Measurements from ENCODE around the gene CST11. TPM values are rescaled to one million over a fixed set of nuclear protein-coding genes. Genes with fewer than 3 reads are reported as not detected.

The CST11 gene
- total and polyA plus RNA-seq, 9 of the 15 experiments (the other 6 are each of a cell fraction or from before 2014, with no cell fraction given), result not detected

GRCh38 chr20:23454816-23455215, 2.1 kb upstream of the CST11 start:
- FAIRE-seq, result no peak
- Histone ChIP-seq H3K79me2 (ENCODE audit: control insufficient read depth, insufficient read depth, low read length) (no peaks in the 10 kb centered on the region), H3K4me1 (replicated peaks in 1 of 2; ENCODE audit: control insufficient read depth in 2 of 2, insufficient read depth in 2 of 2, low read length in 2 of 2) (no peaks in the 10 kb centered on the region), H3K4me2 (ENCODE audit: insufficient read depth, low read length) (no peak overlapping the region), H3K27me3 (ENCODE audit: control insufficient read depth in 2 of 2, insufficient read depth in 2 of 2, low read length in 2 of 2) (peaks cover 0 to 44% of the 10 kb centered on the region in 2 experiments; a peak in 4 of 5 replicates), H3K9ac (ENCODE audit: insufficient read depth in 1 of 2, low read depth in 2 of 2, low read length in 2 of 2) (no peak overlapping the region), H3K9me1 (ENCODE audit: control insufficient read depth, insufficient read depth, low read length) (no peaks in the 10 kb centered on the region), H2AFZ (ENCODE audit: low read depth, low read length) (no peak overlapping the region), H3K27ac (ENCODE audit: extremely low read depth, low read depth, low read length) (no peak overlapping the region), H4K20me1 (replicated peaks; ENCODE audit: control insufficient read depth, insufficient read depth, low read length) (no peaks in the 10 kb centered on the region), H3K9me3 (replicated peaks; ENCODE audit: control insufficient read depth, insufficient read depth, low read depth, low read length) (no peaks in the 10 kb centered on the region), H3K4me3 (no peak overlapping the region), H3K36me3 (ENCODE audit: control insufficient read depth, insufficient read depth, low read length) (no peaks in the 10 kb centered on the region)
- DNase-seq (ENCODE audit: extremely low read depth in 1 of 4, low spot score in 3 of 4), result no peak
- ATAC-seq, result no peak
- intact Hi-C loops (cut with micrococcal nuclease) (no loop called here), in situ Hi-C loops (cut with MboI) (no loop called here)
- BruUV-seq (replicated peaks), result no TSS peak
- 0% methylated on average over 1 of the region's 1 CpG for WGBS (ENCODE audit: insufficient coverage, low coverage, missing lambda C conversion rate)
- POLR2A ChIA-PET, result no interaction called here
- CTCF ChIA-PET (ENCODE audit: low intra/inter-chr PET ratio), result no interaction called here
- TF ChIP-seq RBM17 (IDR thresholded peaks at IDR 0.05; ENCODE audit: borderline replicate concordance, low read depth, low read length) (no peak), GATAD2A (IDR thresholded peaks at IDR 0.05) (no peak), MAFG (tag; conservative IDR thresholded peaks at IDR 0.05) (0 out of 2 replicates have a peak, but pooled peaks have one; percentile 22), ZNF407 (IDR thresholded peaks at IDR 0.05; ENCODE audit: low read depth) (no peak), HOXB6 (CRISPR knock-in tag; IDR thresholded peaks at IDR 0.05; ENCODE audit: borderline replicate concordance) (no peak), C11orf30 (IDR thresholded peaks at IDR 0.05; ENCODE audit: low read depth) (peak; percentile 32), SMC3 (conservative IDR thresholded peaks at IDR 0.05; ENCODE audit: insufficient read depth, low read depth, low read length) (no peak), ZNF584 (CRISPR knock-in tag; IDR thresholded peaks at IDR 0.05; ENCODE audit: low read depth) (no peak), DMBX1 (CRISPR knock-in tag; IDR thresholded peaks at IDR 0.05; ENCODE audit: borderline replicate concordance) (no peak), ZNF518B (CRISPR knock-in tag; IDR thresholded peaks at IDR 0.05) (no peak), BCL6 (CRISPR knock-in tag; IDR thresholded peaks at IDR 0.05) (no peak)
